Mammary epithelial cell (primary cell): Measurements from ENCODE around the gene SDK1.

Experiments
- CTCF ChIP-seq, 2 donors: IDR thresholded peaks in 1 of 2; conservative IDR thresholded peaks in 1 of 2; 2 replicates each; pipeline ENCODE4 v1.5.1; 2011 to 2012; ENCODE audit warnings: inconsistent platforms in 2 of 2, low read length in 2 of 2, mild to moderate bottlenecking in 2 of 2, control low read depth in 1 of 2, low read depth in 1 of 2; ENCODE audit not compliant: insufficient read depth in 1 of 2; ENCODE audit errors: extremely low read depth in 1 of 2
- EZH2 ChIP-seq: IDR thresholded peaks from 2 replicates; pipeline ENCODE4 v1.6.1; 2012; ENCODE audit warnings: low read length, inconsistent platforms, borderline replicate concordance

- TF ChIP-seq CTCF (conservative IDR thresholded peaks at IDR 0.05 in 1 of 2, IDR thresholded peaks at IDR 0.05 in 1 of 2; ENCODE audit: extremely low read depth in 1 of 2, insufficient read depth in 1 of 2, low read depth in 1 of 2, low read length in 2 of 2) (no peak), EZH2 (no peak)
Measured at GRCh38 chr7:4015371-4015770, 714.3 kb downstream of the SDK1 start.
